GM18505 (cell line): ENCODE data around the gene NDUFB7.
"Not testable (repeated sequence)": the region's sequence is repeated elsewhere in the genome, so short reads cannot be mapped to it uniquely, and the experiment has no call there.

ENCODE experiments used
- ATAC-seq: cut with Tn5 transposase; IDR thresholded peaks from one replicate; pipeline ENCODE4 v1.9.1; 2021; ENCODE audit not compliant: unreplicated experiment
- POLR2A ChIP-seq: IDR thresholded peaks from 4 replicates; pipeline ENCODE4 v1.6.1; 2011; ENCODE audit warnings: borderline replicate concordance; ENCODE audit not compliant: insufficient read depth, insufficient read length; ENCODE audit errors: extremely low read depth

The NDUFB7 gene

GRCh38 chr19:14582894-14583340, 11.1 kb upstream of the NDUFB7 start, which contains the start of gene CLEC17A:
TSS of gene CLEC17A (plus strand) at chr19:14583084. CDS start at chr19:14583161, 77 bp downstream.
- no peak for ATAC-seq
- TF ChIP-seq POLR2A = peak; percentile 99

- no peak for TF ChIP-seq POLR2A
- no peak for ATAC-seq
Observed at GRCh38 chr19:14580623-14581237, 8.9 kb upstream of the NDUFB7 start.

- no peak for TF ChIP-seq POLR2A
- ATAC-seq = no peak
Observed at GRCh38 chr19:14577885-14578427, 6.1 kb upstream of the NDUFB7 start.

- ATAC-seq = no peak
- no peak for TF ChIP-seq POLR2A
Observed at GRCh38 chr19:14577264-14577663, 5.4 kb upstream of the NDUFB7 start.

GRCh38 chr19:14576363-14576762, 4.5 kb upstream of the NDUFB7 start:
- no peak for ATAC-seq
- TF ChIP-seq POLR2A = no peak

- no peak for ATAC-seq
- no peak for TF ChIP-seq POLR2A
Observed at GRCh38 chr19:14575428-14575980, 3.6 kb upstream of the NDUFB7 start.

- no peak for TF ChIP-seq POLR2A
- no peak for ATAC-seq
Observed at GRCh38 chr19:14570864-14571527, 870 bp downstream of the NDUFB7 start.

- no peak for TF ChIP-seq POLR2A
- ATAC-seq = no peak
Observed at GRCh38 chr19:14567079-14567478, 4.8 kb downstream of the NDUFB7 start.

GRCh38 chr19:14566712-14567077, 5.2 kb downstream of the NDUFB7 start:
- ATAC-seq = no peak
- TF ChIP-seq POLR2A = no peak

- ATAC-seq = no peak
- TF ChIP-seq POLR2A = no peak
Observed at GRCh38 chr19:14565765-14566711, 5.8 kb downstream of the NDUFB7 start.

GRCh38 chr19:14565298-14565679, 6.6 kb downstream of the NDUFB7 start:
- no peak for TF ChIP-seq POLR2A
- ATAC-seq = no peak

- ATAC-seq = not testable (repeated sequence)
Observed at GRCh38 chr19:14564652-14565297, 7.1 kb downstream of the NDUFB7 start.
